CD4-positive, alpha-beta T cell (primary cell): ENCODE data around the gene GABRR2. TPM values are rescaled to one million over a fixed set of nuclear protein-coding genes. Genes with fewer than 3 reads are reported as not detected.

ENCODE experiments used
- ATAC-seq: fragments of 200-7000 bp; cut with Tn5 transposase; one replicate; pipeline ENCODE4 v1.10.0; 2022; ENCODE audit warnings: mild to moderate bottlenecking; ENCODE audit not compliant: poor library complexity
- CTCF ChIA-PET: fragments of 350-600 bp; sonication (Branson Sonifier 250); formaldehyde crosslinking; loops from one replicate; lab custom pipeline; 2021; ENCODE audit warnings: antibody characterized with exemption, inconsistent platforms; lab: Charles Lee
- POLR2A ChIA-PET: fragments of 350-600 bp; sonication (Branson Sonifier 250); formaldehyde crosslinking; loops from one replicate; lab custom pipeline; 2021; ENCODE audit warnings: antibody characterized with exemption, inconsistent platforms; lab: Charles Lee
- DNase-seq, 14 experiments: peaks; one replicate each; pipeline ENCODE4 v3.0.0-alpha.2; 2013 to 2020; ENCODE audit warnings: mixed read lengths in 2 of 14
- H3K27ac ChIP-seq, 2 donors: one replicate each; pipeline versions ENCODE4 v1.5.1 to v1.7.0; 2013; ENCODE audit warnings: low read length in 2 of 2, low read depth in 1 of 2, mild to moderate bottlenecking in 1 of 2
- H3K27me3 ChIP-seq, 2 experiments: 1 replicate in 1 of 2; 2 replicates in 1 of 2; pipeline versions ENCODE4 v1.6.1 to v1.7.0; 2013; ENCODE audit warnings: low read length in 2 of 2, control low read depth in 1 of 2, mild to moderate bottlenecking in 1 of 2, moderate library complexity in 1 of 2; ENCODE audit not compliant: insufficient read depth in 2 of 2, control insufficient read depth in 1 of 2
- H3K36me3 ChIP-seq: one replicate; pipeline ENCODE4 v1.6.1; 2013; ENCODE audit warnings: low read length, control low read depth; ENCODE audit not compliant: insufficient read depth
- H3K4me1 ChIP-seq: one replicate; pipeline ENCODE4 v1.6.1; 2013; ENCODE audit warnings: low read length, control low read depth; ENCODE audit not compliant: insufficient read depth
- H3K4me3 ChIP-seq: one replicate; pipeline ENCODE4 v1.5.1; 2013; ENCODE audit warnings: mild to moderate bottlenecking, low read length, moderate library complexity
- H3K9me3 ChIP-seq, 2 experiments: 1 replicate in 1 of 2; 2 replicates in 1 of 2; pipeline versions ENCODE4 v1.6.1 to v1.7.0; 2013; ENCODE audit warnings: low read length in 2 of 2, mild to moderate bottlenecking in 2 of 2, control low read depth in 1 of 2, moderate library complexity in 1 of 2; ENCODE audit not compliant: control insufficient read depth in 1 of 2, insufficient read depth in 1 of 2
- H3K27ac Mint-ChIP-seq: one replicate; pipeline ENCODE4 v1.8.0; 2020; ENCODE audit warnings: mixed read lengths
- H3K27me3 Mint-ChIP-seq: one replicate; pipeline ENCODE4 v1.8.0; 2021; ENCODE audit warnings: mixed read lengths
- H3K36me3 Mint-ChIP-seq: one replicate; pipeline ENCODE4 v1.8.0; 2021; ENCODE audit warnings: low read depth, mixed read lengths
- H3K4me1 Mint-ChIP-seq: one replicate; pipeline ENCODE4 v1.8.0; 2021; ENCODE audit warnings: low read depth, mixed read lengths
- H3K4me3 Mint-ChIP-seq: one replicate; pipeline ENCODE4 v1.8.0; 2020; ENCODE audit warnings: mild to moderate bottlenecking, mixed read lengths
- H3K9me3 Mint-ChIP-seq: one replicate; pipeline ENCODE4 v1.8.0; 2020; ENCODE audit warnings: mixed read lengths
- CTCF ChIP-seq: fragments of 200-600 bp; IDR thresholded peaks from one replicate; pipeline ENCODE4 v1.8.0; 2022; ENCODE audit warnings: antibody characterized with exemption, mild to moderate bottlenecking
- intact Hi-C, 2 experiments: fragments of 100-400 bp; cut with DNase I in 1 of 2; cut with micrococcal nuclease in 1 of 2; formaldehyde crosslinking; loops; one replicate each; pipeline versions ENCODE4 v1.15.1 to v1.9.0; 2023 to 2025; cut with DNase I, micrococcal nuclease
- polyA plus RNA-seq, 2 donors: library from polyadenylated mRNA; unstranded; fragments of 120-200 nt; gene quantifications; one replicate each; pipeline ENCODE4 v1.2.1, GENCODE V29; 2013
- total RNA-seq, 174 experiments: library from RNA in 2 of 174; stranded (reverse) in 2 of 174; gene quantifications; one replicate each; pipeline ENCODE4 v1.2.3 and lab custom pipeline; 2021 to 2026

The GABRR2 gene
- total RNA-seq = under 1 TPM; 0.47 to 0.49 TPM
- polyA plus RNA-seq (2013, experiment 1 of 2) = 0.57 TPM
- 0.52 TPM for polyA plus RNA-seq (2013, experiment 2 of 2)
- total RNA-seq (lab: John Stamatoyannopoulos, UW) = 0 to 3.0 (median 0.69) reads per million in 172 experiments

GRCh38 chr6:89315249-89315885 is at the start of gene GABRR2:
GABRR2 (minus strand) TSS chr6:89315299; CDS start chr6:89315165, 134 bp downstream.
- DNase-seq = no peak
- H3K4me1 ChIP-seq = no peaks in the 10 kb centered on the region
- H3K4me1 Mint-ChIP-seq = no peaks in the 10 kb centered on the region
- no peaks in the 10 kb centered on the region for H3K27me3 Mint-ChIP-seq
- no peak within 1 kb of the TSS for H3K4me3 Mint-ChIP-seq
- no peak within 1 kb of the TSS for H3K27ac ChIP-seq
- intact Hi-C loops = no loop called here
- no peak for TF ChIP-seq CTCF
- H3K9me3 ChIP-seq = no peaks in the 10 kb centered on the region
- H3K36me3 ChIP-seq = peaks cover 4% of the 10 kb centered on the region
- no peak within 1 kb of the TSS for H3K27ac Mint-ChIP-seq
- ATAC-seq = no peak
- H3K4me3 ChIP-seq = no peak within 1 kb of the TSS
- peaks cover 23% of the 10 kb centered on the region for H3K36me3 Mint-ChIP-seq
- H3K27me3 ChIP-seq = no peaks in the 10 kb centered on the region
- ChIA-PET CTCF (no interaction called here), POLR2A (no interaction called here)
- H3K9me3 Mint-ChIP-seq = no peaks in the 10 kb centered on the region

GRCh38 chr6:89364586-89364985 is 49.5 kb upstream of the GABRR2 start:
- H3K27ac Mint-ChIP-seq = peak overlapping the region; percentile 36
- TF ChIP-seq CTCF = no peak

GRCh38 chr6:89361171-89361570 is 46.1 kb upstream of the GABRR2 start:
- no peaks in the 10 kb centered on the region for H3K9me3 Mint-ChIP-seq
- CTCF ChIA-PET = interaction anchor here (0.8 kb wide), 1 partner anchor 11 kb away, joined by 4 read pairs; no protein-coding TSS in a partner anchor
- no peak overlapping the region for H3K27ac ChIP-seq
- no peak for DNase-seq
- intact Hi-C loops = no loop called here
- H3K4me1 Mint-ChIP-seq = peaks cover 59% of the 10 kb centered on the region
- no peak overlapping the region for H3K27ac Mint-ChIP-seq
- H3K36me3 Mint-ChIP-seq = peaks cover 5% of the 10 kb centered on the region
- ATAC-seq = no peak
- POLR2A ChIA-PET = interaction anchor here (1.0 kb wide), 1 partner anchor 11 kb away, joined by 4 read pairs; no protein-coding TSS in a partner anchor
- no peak overlapping the region for H3K4me3 Mint-ChIP-seq
- no peaks in the 10 kb centered on the region for H3K36me3 ChIP-seq
- H3K4me1 ChIP-seq = peaks cover 3% of the 10 kb centered on the region
- H3K9me3 ChIP-seq = no peaks in the 10 kb centered on the region
- no peaks in the 10 kb centered on the region for H3K27me3 ChIP-seq
- no peaks in the 10 kb centered on the region for H3K27me3 Mint-ChIP-seq
- no peak overlapping the region for H3K4me3 ChIP-seq
- TF ChIP-seq CTCF = no peak

More at GRCh38 chr6:89364586-89364985, 49.5 kb upstream of the GABRR2 start:
- Mint-ChIP-seq H3K27me3 (no peaks in the 10 kb centered on the region), H3K4me3 (no peak overlapping the region), H3K36me3 (no peaks in the 10 kb centered on the region), H3K9me3 (no peaks in the 10 kb centered on the region), H3K4me1 (peaks cover 33% of the 10 kb centered on the region)
- H3K9me3 ChIP-seq = no peaks in the 10 kb centered on the region
- ChIA-PET CTCF (interaction anchor here (0.8 to 1.2 kb wide), 2 partner anchors 16 to 17 kb away, joined by 3 read pairs; no protein-coding TSS in a partner anchor), POLR2A (interaction anchor here (1.0 to 1.4 kb wide), 2 partner anchors 13 to 284 kb away, joined by 3 to 10 read pairs; partner anchors contain the start of genes PNRC1 and UBE2J1)
- intact Hi-C loops = loop anchor here in 1 of 2 experiments (2.0 kb wide), 1 partner anchor 14 kb away; no protein-coding TSS in a partner anchor
- H3K36me3 ChIP-seq = no peaks in the 10 kb centered on the region
- H3K27me3 ChIP-seq = no peaks in the 10 kb centered on the region
- DNase-seq (peak in 1 of 14 experiments; percentile 21), ATAC-seq (no peak)
- no peak overlapping the region for H3K4me3 ChIP-seq
- no peak overlapping the region for H3K27ac ChIP-seq
- no peaks in the 10 kb centered on the region for H3K4me1 ChIP-seq
